Liver (tissue), 9 donors: ENCODE data around the gene BMPER. TPM values are rescaled to one million over a fixed set of nuclear protein-coding genes. Genes with fewer than 3 reads are reported as not detected.

Experiments
- DNase-seq: peaks from one replicate; pipeline ENCODE4 v3.0.0-alpha.2; 2017; ENCODE audit warnings: low spot score
- H3K27ac ChIP-seq, 2 donors: one replicate each; pipeline ENCODE4 v1.7.0; 2013; ENCODE audit warnings: inconsistent platforms in 2 of 2, low read length in 2 of 2, control low read depth in 1 of 2, low read depth in 1 of 2, mild to moderate bottlenecking in 1 of 2
- H3K27me3 ChIP-seq, 4 donors: one replicate each; pipeline versions ENCODE4 v1.6.1 to v1.7.0; 2013; ENCODE audit warnings: low read length in 3 of 4, inconsistent platforms in 1 of 4, mild to moderate bottlenecking in 1 of 4, moderate library complexity in 1 of 4; ENCODE audit not compliant: control insufficient read depth in 4 of 4, insufficient read depth in 4 of 4
- H3K36me3 ChIP-seq, 4 donors: one replicate each; pipeline versions ENCODE4 v1.6.1 to v1.7.0; 2013; ENCODE audit warnings: low read length in 3 of 4, mild to moderate bottlenecking in 3 of 4, low read depth in 1 of 4, moderate library complexity in 1 of 4; ENCODE audit not compliant: control insufficient read depth in 4 of 4, insufficient read depth in 3 of 4
- H3K4me1 ChIP-seq, 4 donors: one replicate each; pipeline versions ENCODE4 v1.6.1 to v1.7.0; 2013; ENCODE audit warnings: low read length in 3 of 4, mild to moderate bottlenecking in 3 of 4, moderate library complexity in 1 of 4; ENCODE audit not compliant: control insufficient read depth in 4 of 4, insufficient read depth in 4 of 4
- H3K4me3 ChIP-seq, 3 donors: one replicate each; pipeline versions ENCODE4 v1.6.1 to v1.7.0; 2013; ENCODE audit warnings: low read length in 3 of 3, control low read depth in 1 of 3, low read depth in 1 of 3, mild to moderate bottlenecking in 1 of 3
- H3K9ac ChIP-seq, 2 donors: one replicate each; pipeline ENCODE4 v1.7.0; 2013; ENCODE audit warnings: low read length in 2 of 2, mild to moderate bottlenecking in 2 of 2, moderate library complexity in 2 of 2, control low read depth in 1 of 2, low read depth in 1 of 2
- H3K9me3 ChIP-seq, 4 donors: one replicate each; pipeline versions ENCODE4 v1.6.1 to v1.7.0; 2013; ENCODE audit warnings: low read length in 3 of 4; ENCODE audit not compliant: control insufficient read depth in 4 of 4
- ATF3 ChIP-seq: IDR thresholded peaks from 2 replicates; pipeline ENCODE4 v1.6.1; 2016; ENCODE audit warnings: antibody characterized with exemption
- EGR1 ChIP-seq, 2 donors: IDR thresholded peaks; 2 replicates each; pipeline ENCODE4 v1.6.1; 2016 to 2018; ENCODE audit warnings: antibody characterized with exemption in 2 of 2, low read depth in 2 of 2
- FOXA1 ChIP-seq: IDR thresholded peaks from 2 replicates; pipeline ENCODE4 v1.6.1; 2016; ENCODE audit warnings: antibody characterized with exemption
- FOXA2 ChIP-seq: IDR thresholded peaks from 2 replicates; pipeline ENCODE4 v1.6.1; 2016; ENCODE audit warnings: antibody characterized with exemption
- GABPA ChIP-seq, 2 donors: IDR thresholded peaks in 1 of 2; conservative IDR thresholded peaks in 1 of 2; 2 replicates each; pipeline ENCODE4 v1.6.1; 2016; ENCODE audit warnings: antibody characterized with exemption in 2 of 2, mild to moderate bottlenecking in 1 of 2, moderate library complexity in 1 of 2
- HNF4A ChIP-seq, 2 donors: conservative IDR thresholded peaks; 2 replicates each; pipeline ENCODE4 v1.6.1; 2016; ENCODE audit warnings: antibody characterized with exemption in 2 of 2, mild to moderate bottlenecking in 2 of 2
- REST ChIP-seq: IDR thresholded peaks from 2 replicates; pipeline ENCODE4 v1.6.1; 2016; ENCODE audit warnings: antibody characterized with exemption, mild to moderate bottlenecking
- RXRA ChIP-seq, 2 donors: IDR thresholded peaks; 2 replicates each; pipeline ENCODE4 v1.6.1; 2017 to 2018; ENCODE audit warnings: antibody characterized with exemption in 2 of 2, mild to moderate bottlenecking in 1 of 2
- YY1 ChIP-seq: IDR thresholded peaks from 2 replicates; pipeline ENCODE4 v1.6.1; 2016; ENCODE audit warnings: antibody characterized with exemption, mild to moderate bottlenecking
- WGBS: extraction: QIAGEN DNeasy Blood & Tissue Kit; methylation state at CpG from one replicate; pipeline ENCODE4 v1.1.7; 2013; 5-methylcytosine and 5-hydroxymethylcytosine counted together
- polyA plus RNA-seq, 2 donors: library from polyadenylated mRNA; stranded (reverse) in 1 of 2; unstranded in 1 of 2; fragments of 200-250 nt in 1 of 2; fragments of >200 nt in 1 of 2; fragmentation: Nextera tagmentation in 1 of 2; extraction: Ambion mirVana in 1 of 2; gene quantifications; one replicate each; pipeline versions ENCODE4 v1.2.1 to v1.2.3, GENCODE V29; 2013 to 2015
- total RNA-seq, 2 donors: library from RNA; depleted of rRNA; stranded (reverse); fragments of >200 nt; gene quantifications; one replicate each; pipeline ENCODE4 v1.2.3, GENCODE V29; 2014
- donor health status: healthy.
- donor health status: healthy.
- donor health status: healthy.
- donor health status: healthy.
- donor health status: healthy.

The BMPER gene
- total and polyA plus RNA-seq, 4 donors = 4.0 to 8.5 (median 6.2) TPM

GRCh38 chr7:33964417-33965182 lies 59.3 kb downstream of the BMPER start:
- Histone ChIP-seq H3K4me1 (no peaks in the 10 kb centered on the region), H3K9me3 (no peaks in the 10 kb centered on the region), H3K36me3 (no peaks in the 10 kb centered on the region), H3K27me3 (no peaks in the 10 kb centered on the region), H3K4me3 (no peak overlapping the region), H3K9ac (no peak overlapping the region), H3K27ac (no peak overlapping the region)
- TF ChIP-seq YY1 (no peak), FOXA2 (no peak), GABPA (IDR thresholded peaks at IDR 0.05 in 1 of 2, conservative IDR thresholded peaks at IDR 0.05 in 1 of 2) (no peak), EGR1 (IDR thresholded peaks at IDR 0.05; ENCODE audit: low read depth in 2 of 2) (no peak), FOXA1 (no peak), ATF3 (no peak), REST (no peak), HNF4A (conservative IDR thresholded peaks at IDR 0.05) (no peak), RXRA (IDR thresholded peaks at IDR 0.05) (no peak)
- DNase-seq = no peak
- 65% methylated on average over 9 of the region's 9 CpGs for WGBS

- Histone ChIP-seq H3K9ac (no peak overlapping the region), H3K36me3 (no peaks in the 10 kb centered on the region), H3K4me1 (no peaks in the 10 kb centered on the region), H3K9me3 (no peaks in the 10 kb centered on the region), H3K4me3 (no peak overlapping the region), H3K27me3 (no peaks in the 10 kb centered on the region), H3K27ac (no peak overlapping the region)
- WGBS = 83% methylated on average over 2 of the region's 2 CpGs
- TF ChIP-seq GABPA (IDR thresholded peaks at IDR 0.05 in 1 of 2, conservative IDR thresholded peaks at IDR 0.05 in 1 of 2) = no peak
- TF ChIP-seq FOXA2 = no peak
- no peak for TF ChIP-seq HNF4A (conservative IDR thresholded peaks at IDR 0.05)
- DNase-seq = no peak
Measured at GRCh38 chr7:33965183-33965744, 59.9 kb downstream of the BMPER start.

GRCh38 chr7:33968591-33968990 lies 63.3 kb downstream of the BMPER start:
- Histone ChIP-seq H3K4me3 (no peak overlapping the region), H3K9ac (no peak overlapping the region), H3K9me3 (no peaks in the 10 kb centered on the region), H3K27ac (no peak overlapping the region), H3K4me1 (no peaks in the 10 kb centered on the region), H3K36me3 (no peaks in the 10 kb centered on the region), H3K27me3 (no peaks in the 10 kb centered on the region)
- WGBS = 95% methylated on average over 1 of the region's 1 CpG
- no peak for TF ChIP-seq FOXA2
- no peak for DNase-seq
